ENCODE data around the gene KRT6B.

GRCh38 chr12:52417740-52418139, 34.2 kb downstream of the KRT6B start:
- TF ChIP-seq CREB1 (IDR thresholded peaks at IDR 0.05; ENCODE audit: low read depth) (no peak), EP300 (IDR thresholded peaks at IDR 0.05; ENCODE audit: borderline replicate concordance) (no peak), MAX (IDR thresholded peaks at IDR 0.05) (no peak), ZBTB7A (IDR thresholded peaks at IDR 0.05; ENCODE audit: low read depth) (no peak), RAD21 (IDR thresholded peaks at IDR 0.05; ENCODE audit: low read depth) (no peak), YY1 (IDR thresholded peaks at IDR 0.05; ENCODE audit: low read depth) (no peak), REST (IDR thresholded peaks at IDR 0.05; ENCODE audit: low read depth) (no peak)
